OCI-LY1 (cell line): ENCODE results near the gene PDE1C.

ENCODE experiments used
- EZH2 ChIP-seq: fragments of 200-600 bp; sonication (generic), shearing (Covaris generic); IDR thresholded peaks from 2 replicates; pipeline ENCODE4 v1.8.0; 2017; ENCODE audit warnings: borderline replicate concordance, mixed run types, mild to moderate bottlenecking, antibody characterized with exemption, low read length, moderate library complexity, mixed read lengths
- TF ChIP-seq, protein P1 (sequence below): fragments of 200-600 bp; sonication (generic), shearing (Covaris generic); IDR thresholded peaks from 2 replicates; pipeline ENCODE4 v1.5.1; 2017; ENCODE audit warnings: mild to moderate bottlenecking, antibody characterized with exemption, low read length, moderate library complexity, mixed read lengths

DNA sequence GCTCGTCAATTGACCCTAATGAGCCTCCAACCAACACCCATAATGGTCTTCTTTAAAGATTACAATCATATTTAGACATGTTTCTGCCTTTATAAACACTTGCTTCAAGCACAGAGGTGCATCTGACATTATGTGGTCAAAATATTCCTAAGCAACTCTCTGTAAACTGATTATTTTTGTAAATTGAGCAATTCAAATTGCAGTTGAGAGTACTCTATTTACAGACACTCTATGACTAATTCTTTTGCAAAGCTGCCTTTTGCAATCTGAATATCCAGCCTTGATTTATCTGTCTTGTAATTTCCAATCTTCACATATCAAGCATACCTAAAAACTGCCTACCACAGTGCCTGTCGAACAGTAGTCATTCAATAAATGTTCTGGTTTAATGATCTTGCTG is 112.0 kb downstream of the PDE1C start:
- no peak for TF ChIP-seq EZH2
- TF ChIP-seq, protein P1, sequence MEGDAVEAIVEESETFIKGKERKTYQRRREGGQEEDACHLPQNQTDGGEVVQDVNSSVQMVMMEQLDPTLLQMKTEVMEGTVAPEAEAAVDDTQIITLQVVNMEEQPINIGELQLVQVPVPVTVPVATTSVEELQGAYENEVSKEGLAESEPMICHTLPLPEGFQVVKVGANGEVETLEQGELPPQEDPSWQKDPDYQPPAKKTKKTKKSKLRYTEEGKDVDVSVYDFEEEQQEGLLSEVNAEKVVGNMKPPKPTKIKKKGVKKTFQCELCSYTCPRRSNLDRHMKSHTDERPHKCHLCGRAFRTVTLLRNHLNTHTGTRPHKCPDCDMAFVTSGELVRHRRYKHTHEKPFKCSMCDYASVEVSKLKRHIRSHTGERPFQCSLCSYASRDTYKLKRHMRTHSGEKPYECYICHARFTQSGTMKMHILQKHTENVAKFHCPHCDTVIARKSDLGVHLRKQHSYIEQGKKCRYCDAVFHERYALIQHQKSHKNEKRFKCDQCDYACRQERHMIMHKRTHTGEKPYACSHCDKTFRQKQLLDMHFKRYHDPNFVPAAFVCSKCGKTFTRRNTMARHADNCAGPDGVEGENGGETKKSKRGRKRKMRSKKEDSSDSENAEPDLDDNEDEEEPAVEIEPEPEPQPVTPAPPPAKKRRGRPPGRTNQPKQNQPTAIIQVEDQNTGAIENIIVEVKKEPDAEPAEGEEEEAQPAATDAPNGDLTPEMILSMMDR = no peak
